Measurements from ENCODE around the gene PLS1.

Gene PLS1

GRCh38 chr3:142754494-142754893 is 158.3 kb downstream of the PLS1 start:
- TF ChIP-seq CTCF (IDR thresholded peaks at IDR 0.05) = no peak
